ENCODE results near the gene TRIM31.

TRIM31 gene

DNA sequence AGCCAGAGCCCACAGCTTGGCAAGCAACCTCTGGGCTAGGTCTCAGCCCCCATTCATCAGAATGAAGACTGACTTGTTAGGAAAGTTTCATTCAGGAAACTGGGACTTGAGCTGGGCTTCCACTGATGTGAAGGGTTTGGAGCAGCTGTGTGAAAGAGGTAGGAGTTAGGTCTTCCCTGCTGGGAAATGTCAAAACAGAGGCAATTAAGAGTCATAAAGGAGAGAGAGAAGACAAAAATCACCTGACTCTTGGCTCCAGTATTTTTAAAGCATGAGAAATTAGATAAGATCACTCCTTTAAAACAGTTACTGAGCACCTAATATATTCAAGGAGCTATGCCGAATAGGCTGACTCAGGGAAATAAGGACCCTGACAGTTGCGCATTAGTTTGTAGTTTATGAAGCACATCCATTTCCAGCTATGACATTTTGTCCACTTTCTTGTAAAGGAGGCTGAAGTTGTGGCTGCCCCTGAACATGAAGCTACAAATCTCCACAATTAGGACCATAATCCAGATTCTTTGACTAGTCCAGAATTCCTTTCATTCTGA, 19.1 kb upstream of the TRIM31 start:
- no peak for DNase-seq

GRCh38 chr6:30130887-30131862, 18.3 kb upstream of the TRIM31 start:
- Histone ChIP-seq H2AFZ (ENCODE audit: low read length) (peak overlapping the region; percentile 73), H3K27me3 (replicated peaks; ENCODE audit: insufficient read depth, low read length) (peaks cover 17% of the 10 kb centered on the region), H3K9me2 (replicated peaks; ENCODE audit: insufficient read depth, low read length) (no peaks in the 10 kb centered on the region), H3K9ac (ENCODE audit: low read length) (no peak overlapping the region), H3K4me2 (ENCODE audit: low read depth, low read length) (peak overlapping the region; percentile 59), H3K4me1 (ENCODE audit: low read length) (peaks cover 21% of the 10 kb centered on the region), H3K27ac (ENCODE audit: low read length) (peak overlapping the region; percentile 1; the same call in 1 of the 2 replicates), H3K79me2 (ENCODE audit: low read length) (no peaks in the 10 kb centered on the region), H3K4me3 (ENCODE audit: low read length) (peak overlapping the region; percentile 47), H3F3A (ENCODE audit: insufficient read depth, low read length) (peaks cover 8% of the 10 kb centered on the region), H3K9me3 (replicated peaks; ENCODE audit: insufficient read depth, low read length) (no peaks in the 10 kb centered on the region), H3K36me3 (replicated peaks; ENCODE audit: insufficient read depth, low read length) (no peaks in the 10 kb centered on the region), H4K20me1 (ENCODE audit: insufficient read depth, low read length) (no peaks in the 10 kb centered on the region)
- no peak for TF ChIP-seq EZH2phosphoT487 (IDR thresholded peaks at IDR 0.05; ENCODE audit: low read length)
- TF ChIP-seq EZH2 (optimal IDR thresholded peaks at IDR 0.05; ENCODE audit: low read depth, low read length), result no peak
- TF ChIP-seq, protein P1, sequence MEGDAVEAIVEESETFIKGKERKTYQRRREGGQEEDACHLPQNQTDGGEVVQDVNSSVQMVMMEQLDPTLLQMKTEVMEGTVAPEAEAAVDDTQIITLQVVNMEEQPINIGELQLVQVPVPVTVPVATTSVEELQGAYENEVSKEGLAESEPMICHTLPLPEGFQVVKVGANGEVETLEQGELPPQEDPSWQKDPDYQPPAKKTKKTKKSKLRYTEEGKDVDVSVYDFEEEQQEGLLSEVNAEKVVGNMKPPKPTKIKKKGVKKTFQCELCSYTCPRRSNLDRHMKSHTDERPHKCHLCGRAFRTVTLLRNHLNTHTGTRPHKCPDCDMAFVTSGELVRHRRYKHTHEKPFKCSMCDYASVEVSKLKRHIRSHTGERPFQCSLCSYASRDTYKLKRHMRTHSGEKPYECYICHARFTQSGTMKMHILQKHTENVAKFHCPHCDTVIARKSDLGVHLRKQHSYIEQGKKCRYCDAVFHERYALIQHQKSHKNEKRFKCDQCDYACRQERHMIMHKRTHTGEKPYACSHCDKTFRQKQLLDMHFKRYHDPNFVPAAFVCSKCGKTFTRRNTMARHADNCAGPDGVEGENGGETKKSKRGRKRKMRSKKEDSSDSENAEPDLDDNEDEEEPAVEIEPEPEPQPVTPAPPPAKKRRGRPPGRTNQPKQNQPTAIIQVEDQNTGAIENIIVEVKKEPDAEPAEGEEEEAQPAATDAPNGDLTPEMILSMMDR (IDR thresholded peaks at IDR 0.05; ENCODE audit: low read length), result peak; percentile 100
- peak; percentile 88 for DNase-seq

More for the DNA sequence above, 19.1 kb upstream of the TRIM31 start:
- Histone ChIP-seq H3K4me3 (ENCODE audit: low read length) (no peak overlapping the region), H3K9me2 (replicated peaks; ENCODE audit: insufficient read depth, low read length) (no peaks in the 10 kb centered on the region), H3K79me2 (ENCODE audit: low read length) (no peaks in the 10 kb centered on the region), H3K9me3 (replicated peaks; ENCODE audit: insufficient read depth, low read length) (no peaks in the 10 kb centered on the region), H3K9ac (ENCODE audit: low read length) (no peak overlapping the region), H3K4me1 (ENCODE audit: low read length) (peaks cover 29% of the 10 kb centered on the region), H3K36me3 (replicated peaks; ENCODE audit: insufficient read depth, low read length) (no peaks in the 10 kb centered on the region), H3K4me2 (ENCODE audit: low read depth, low read length) (no peak overlapping the region), H3F3A (ENCODE audit: insufficient read depth, low read length) (peaks cover 11% of the 10 kb centered on the region), H3K27me3 (replicated peaks; ENCODE audit: insufficient read depth, low read length) (peaks cover 17% of the 10 kb centered on the region), H4K20me1 (ENCODE audit: insufficient read depth, low read length) (no peaks in the 10 kb centered on the region), H3K27ac (ENCODE audit: low read length) (no peak overlapping the region), H2AFZ (ENCODE audit: low read length) (no peak overlapping the region)
- TF ChIP-seq, protein P1 (IDR thresholded peaks at IDR 0.05; ENCODE audit: low read length), result no peak
- TF ChIP-seq EZH2 (optimal IDR thresholded peaks at IDR 0.05; ENCODE audit: low read depth, low read length), result no peak
- no peak for TF ChIP-seq EZH2phosphoT487 (IDR thresholded peaks at IDR 0.05; ENCODE audit: low read length)

DNA sequence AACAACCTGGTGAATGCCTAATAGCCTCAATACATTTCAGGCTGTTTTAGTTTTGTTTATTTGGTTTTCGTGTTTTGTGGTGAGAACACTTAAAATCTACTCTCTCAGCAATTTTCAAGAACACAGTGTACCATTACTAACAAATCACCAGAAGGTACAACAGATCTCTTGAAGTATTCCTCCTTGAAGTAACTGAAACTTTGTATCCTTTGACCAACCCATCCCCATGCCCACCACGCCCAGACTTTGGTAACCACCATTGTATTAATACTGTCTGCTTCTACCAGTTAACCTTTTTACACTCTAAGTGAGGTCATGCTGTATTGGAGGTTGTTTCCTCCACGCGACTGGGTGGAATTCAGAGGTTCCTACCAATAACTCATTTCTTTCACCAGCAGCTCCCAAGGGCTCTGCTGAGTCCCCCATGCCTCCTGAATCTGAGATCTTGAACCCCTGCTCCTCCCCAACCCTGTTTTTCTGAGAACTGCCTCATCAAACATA, 17.3 kb upstream of the TRIM31 start:
- no peak overlapping the region for H2AFZ ChIP-seq (ENCODE audit: low read length)
- peaks cover 17% of the 10 kb centered on the region for H3K27me3 ChIP-seq (replicated peaks; ENCODE audit: insufficient read depth, low read length)
- no peaks in the 10 kb centered on the region for H3K36me3 ChIP-seq (replicated peaks; ENCODE audit: insufficient read depth, low read length)
- no peaks in the 10 kb centered on the region for H3K79me2 ChIP-seq (ENCODE audit: low read length)
- H3F3A ChIP-seq (ENCODE audit: insufficient read depth, low read length), result peaks cover 7% of the 10 kb centered on the region; the same call in 1 of the 2 replicates
- TF ChIP-seq, protein P1 (IDR thresholded peaks at IDR 0.05; ENCODE audit: low read length), result no peak
- TF ChIP-seq EZH2phosphoT487 (IDR thresholded peaks at IDR 0.05; ENCODE audit: low read length) (no peak), EZH2 (optimal IDR thresholded peaks at IDR 0.05; ENCODE audit: low read depth, low read length) (no peak)
- no peaks in the 10 kb centered on the region for H4K20me1 ChIP-seq (ENCODE audit: insufficient read depth, low read length)
- peak overlapping the region; percentile 1; the same call in 1 of the 2 replicates for H3K27ac ChIP-seq (ENCODE audit: low read length)
- no peak for DNase-seq
- no peaks in the 10 kb centered on the region for H3K9me2 ChIP-seq (replicated peaks; ENCODE audit: insufficient read depth, low read length)
- H3K9me3 ChIP-seq (replicated peaks; ENCODE audit: insufficient read depth, low read length), result no peaks in the 10 kb centered on the region
- no peak overlapping the region for H3K9ac ChIP-seq (ENCODE audit: low read length)
- peak overlapping the region; percentile 47; the same call in 1 of the 2 replicates for H3K4me3 ChIP-seq (ENCODE audit: low read length)
- peaks cover 13% of the 10 kb centered on the region for H3K4me1 ChIP-seq (ENCODE audit: low read length)
- H3K4me2 ChIP-seq (ENCODE audit: low read depth, low read length), result peak overlapping the region; percentile 59
